AG10803 (cell line): ENCODE data around the gene C1QTNF2.

ENCODE experiments used
- DNase-seq: peaks from one replicate; pipeline ENCODE4 v3.0.0; 2010; ENCODE audit warnings: low read depth
- H3K4me3 ChIP-seq: 2 replicates; pipeline ENCODE4 v1.5.1; 2011; ENCODE audit warnings: mild to moderate bottlenecking, low read length, control low read depth
- TF ChIP-seq, protein P1 (sequence below): conservative IDR thresholded peaks from 2 replicates; pipeline ENCODE4 v1.5.1; 2011; ENCODE audit warnings: mild to moderate bottlenecking, low read length, control low read depth, inconsistent platforms

The C1QTNF2 gene

DNA sequence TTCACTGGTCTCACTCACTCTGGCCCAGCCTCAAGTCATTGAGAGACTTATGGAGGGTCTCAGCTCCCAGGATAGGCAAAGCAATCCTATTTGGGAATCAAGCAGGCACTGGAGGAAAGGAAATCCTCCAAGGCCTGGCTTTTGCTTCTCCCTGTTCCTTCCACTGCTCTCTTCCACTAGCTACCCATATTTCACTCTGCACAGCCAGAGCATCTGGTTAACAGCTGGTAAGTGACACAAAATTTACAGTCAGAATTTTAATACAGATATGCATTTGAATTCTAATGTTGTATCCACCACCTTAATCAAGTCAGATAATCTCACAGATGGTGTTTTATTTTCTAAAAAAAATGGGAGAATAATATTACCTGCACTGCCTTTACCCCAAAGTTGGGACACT is 868 bp upstream of the C1QTNF2 start:
- DNase-seq, result no peak
- TF ChIP-seq, protein P1, sequence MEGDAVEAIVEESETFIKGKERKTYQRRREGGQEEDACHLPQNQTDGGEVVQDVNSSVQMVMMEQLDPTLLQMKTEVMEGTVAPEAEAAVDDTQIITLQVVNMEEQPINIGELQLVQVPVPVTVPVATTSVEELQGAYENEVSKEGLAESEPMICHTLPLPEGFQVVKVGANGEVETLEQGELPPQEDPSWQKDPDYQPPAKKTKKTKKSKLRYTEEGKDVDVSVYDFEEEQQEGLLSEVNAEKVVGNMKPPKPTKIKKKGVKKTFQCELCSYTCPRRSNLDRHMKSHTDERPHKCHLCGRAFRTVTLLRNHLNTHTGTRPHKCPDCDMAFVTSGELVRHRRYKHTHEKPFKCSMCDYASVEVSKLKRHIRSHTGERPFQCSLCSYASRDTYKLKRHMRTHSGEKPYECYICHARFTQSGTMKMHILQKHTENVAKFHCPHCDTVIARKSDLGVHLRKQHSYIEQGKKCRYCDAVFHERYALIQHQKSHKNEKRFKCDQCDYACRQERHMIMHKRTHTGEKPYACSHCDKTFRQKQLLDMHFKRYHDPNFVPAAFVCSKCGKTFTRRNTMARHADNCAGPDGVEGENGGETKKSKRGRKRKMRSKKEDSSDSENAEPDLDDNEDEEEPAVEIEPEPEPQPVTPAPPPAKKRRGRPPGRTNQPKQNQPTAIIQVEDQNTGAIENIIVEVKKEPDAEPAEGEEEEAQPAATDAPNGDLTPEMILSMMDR, result no peak
- no peak overlapping the region for H3K4me3 ChIP-seq

DNA sequence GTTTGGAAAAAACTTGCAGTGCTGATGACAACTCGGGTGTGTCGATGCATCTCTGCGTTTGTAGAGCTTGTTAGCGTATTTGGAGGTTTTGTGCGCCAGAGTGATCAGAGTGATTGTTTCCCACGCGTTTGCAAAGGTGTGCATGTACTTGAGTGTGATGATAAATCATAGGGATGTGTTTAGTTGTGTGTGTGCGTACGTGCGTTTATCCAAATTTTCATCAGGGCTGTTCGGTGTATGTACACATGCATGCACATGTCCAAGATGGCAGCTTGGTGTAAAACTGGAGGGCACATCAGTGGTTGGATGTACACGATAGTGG is 248 bp upstream of the C1QTNF2 start:
- peak overlapping the region; percentile 63 for H3K4me3 ChIP-seq
- DNase-seq, result no peak
- TF ChIP-seq, protein P1, result no peak

DNA sequence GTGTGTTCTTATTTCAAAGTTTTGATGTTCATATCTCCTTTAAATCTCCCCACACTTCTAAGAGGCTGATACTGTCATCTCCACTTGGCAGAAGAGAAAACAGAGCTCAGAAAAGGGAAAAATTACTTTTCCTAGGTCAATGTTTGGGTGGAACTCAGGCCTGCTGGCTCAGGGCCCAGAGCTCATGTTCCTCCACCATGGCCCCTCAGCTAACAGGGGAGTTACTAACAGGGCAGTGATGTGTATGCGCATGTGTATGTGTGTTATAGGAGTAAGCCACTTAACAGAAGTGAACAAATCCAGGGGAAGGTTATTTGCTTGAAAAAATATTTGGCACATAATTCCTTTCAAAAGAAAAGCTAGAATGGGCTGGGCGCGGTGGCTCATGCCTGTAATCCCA is 2.5 kb downstream of the C1QTNF2 start:
- no peak for DNase-seq
- TF ChIP-seq, protein P1, result no peak
- H3K4me3 ChIP-seq, result no peak overlapping the region

DNA sequence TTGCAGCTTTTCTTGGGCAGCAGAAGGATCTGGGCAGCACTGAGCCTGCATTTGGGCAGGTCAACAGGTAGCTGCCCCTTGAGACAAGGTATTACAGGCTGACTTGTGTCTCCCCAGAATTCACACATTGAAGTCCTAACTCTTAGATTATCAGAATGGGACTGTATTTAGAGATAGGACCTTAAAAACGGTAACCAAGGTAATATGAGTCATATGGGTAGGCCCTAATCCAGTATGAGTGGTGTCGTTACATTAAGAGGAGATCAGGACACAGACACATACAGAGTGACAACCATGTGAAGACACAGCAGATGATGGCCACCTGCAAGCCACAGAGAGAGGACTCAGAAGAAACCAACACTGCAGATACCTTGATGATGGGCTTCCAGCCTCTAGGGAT is 3.2 kb downstream of the C1QTNF2 start:
- no peak overlapping the region for H3K4me3 ChIP-seq
- DNase-seq, result no peak
- TF ChIP-seq, protein P1, result no peak

DNA sequence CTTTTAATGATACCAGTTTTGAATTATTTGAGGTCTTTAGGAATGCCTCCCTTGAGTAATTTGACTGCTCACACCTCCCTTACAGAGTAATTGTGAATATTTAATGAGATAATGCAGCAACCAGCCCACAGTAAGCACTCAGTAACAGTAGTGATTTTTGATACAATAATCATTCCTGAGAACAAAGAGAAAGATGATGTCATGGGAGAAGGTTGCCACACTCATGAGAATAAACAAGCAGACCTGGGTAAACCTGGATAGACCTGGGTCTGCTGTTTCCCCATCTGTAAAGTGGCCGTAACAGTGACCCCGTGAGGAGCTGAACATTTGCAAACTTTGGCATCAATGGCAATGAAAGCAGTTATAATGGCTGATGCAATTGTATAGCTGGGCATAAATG is 4.2 kb downstream of the C1QTNF2 start:
- no peak for DNase-seq
- no peak overlapping the region for H3K4me3 ChIP-seq
- TF ChIP-seq, protein P1, result no peak

DNA sequence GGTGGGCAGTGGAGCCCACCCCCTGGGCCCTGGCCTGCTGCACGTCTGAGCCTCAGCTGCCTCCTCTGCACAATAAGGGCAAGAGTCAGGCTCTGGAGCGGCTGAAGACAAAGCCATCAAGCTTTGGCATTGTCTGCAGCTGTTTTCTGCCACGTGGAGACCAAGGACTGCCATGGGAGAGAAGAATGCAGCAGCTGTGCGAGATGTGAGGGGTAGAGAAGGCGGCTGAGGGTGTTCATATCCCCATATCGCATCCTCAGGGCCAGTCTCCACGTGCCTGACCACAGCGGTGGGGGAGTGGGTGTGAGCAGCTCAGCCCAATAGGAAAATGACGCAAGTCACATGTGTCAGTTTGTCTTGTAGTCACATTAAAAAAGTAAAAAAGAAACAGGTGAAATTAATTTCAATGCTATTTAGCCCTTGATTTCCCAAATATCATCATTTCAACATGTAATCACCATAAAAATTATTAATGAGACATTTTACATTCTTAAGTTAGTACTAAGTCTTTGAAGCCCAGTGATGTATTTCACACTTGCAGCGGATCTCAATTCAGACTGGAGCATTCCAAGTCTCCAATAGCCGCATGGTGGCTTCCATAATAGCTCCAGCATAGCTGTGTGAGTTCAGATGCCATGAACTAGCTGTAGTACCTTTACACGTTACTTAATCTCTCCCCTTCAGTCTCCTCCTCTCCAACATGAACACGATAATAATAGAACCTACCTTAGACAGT is 6.6 kb downstream of the C1QTNF2 start:
- TF ChIP-seq, protein P1, result no peak; the same call in 1 of the 2 replicates
- H3K4me3 ChIP-seq, result no peak overlapping the region
- DNase-seq, result peak; percentile 47

DNA sequence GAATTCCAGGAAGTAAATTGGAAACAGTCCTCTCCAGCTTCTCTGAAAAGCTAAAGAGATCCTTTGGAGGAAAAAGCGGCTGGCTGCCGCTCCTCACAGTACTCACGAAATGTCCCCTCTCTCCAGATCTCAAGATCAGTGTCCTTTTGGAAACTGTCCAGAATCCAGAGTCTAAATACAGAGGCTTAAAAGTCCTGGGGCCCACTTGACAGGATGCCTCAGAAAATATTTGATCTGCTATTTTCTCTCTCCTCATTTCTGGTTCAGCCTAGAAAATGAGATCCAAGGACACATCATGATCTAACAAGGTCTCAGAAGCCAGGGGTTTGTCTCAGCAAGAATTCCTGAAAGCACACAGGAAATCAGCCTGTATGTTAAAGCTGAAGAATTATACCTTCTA is 7.2 kb downstream of the C1QTNF2 start:
- TF ChIP-seq, protein P1, result no peak
- no peak overlapping the region for H3K4me3 ChIP-seq
- DNase-seq, result peak; percentile 17
